Measurements from ENCODE around the gene TOX3. TPM values are rescaled to one million over a fixed set of nuclear protein-coding genes. Genes with fewer than 3 reads are reported as not detected.

The TOX3 gene
- total RNA-seq, 1 experiment from 2014 or later, result 16.6 TPM

GRCh38 chr16:52563767-52564611 is 17.0 kb upstream of the TOX3 start:
- intact Hi-C loops (cut with micrococcal nuclease; ENCODE audit: unreplicated experiment), result no loop called here
- Histone ChIP-seq H3K36me3 (ENCODE audit: insufficient read depth, low read length, poor library complexity, severe bottlenecking) (no peaks in the 10 kb centered on the region), H3K4me1 (ENCODE audit: insufficient read depth, low read length, poor library complexity, severe bottlenecking) (no peaks in the 10 kb centered on the region), H3K4me3 (ENCODE audit: low read depth, low read length, poor library complexity, severe bottlenecking) (no peak overlapping the region), H3K27ac (ENCODE audit: low read depth, low read length, poor library complexity, severe bottlenecking) (no peak overlapping the region), H3K9me3 (ENCODE audit: low read depth, low read length, poor library complexity, severe bottlenecking) (no peaks in the 10 kb centered on the region), H3K27me3 (replicated peaks; ENCODE audit: insufficient read depth, low read depth, low read length, poor library complexity) (peaks cover 4% of the 10 kb centered on the region)
- no TSS peak for BruUV-seq (replicated peaks)
- ChIA-PET POLR2A (ENCODE audit: low non-redundant PET) (no interaction called here), CTCF (no interaction called here)
- TF ChIP-seq CTCF (conservative IDR thresholded peaks at IDR 0.05; ENCODE audit: low read depth, low read length) (no peak), EZH2 (IDR thresholded peaks at IDR 0.05; ENCODE audit: borderline replicate concordance, low read depth, low read length, poor library complexity, severe bottlenecking) (no peak)
- DNase-seq (ENCODE audit: low spot score), result no peak

- BruUV-seq (replicated peaks), result no TSS peak
- intact Hi-C loops (cut with micrococcal nuclease; ENCODE audit: unreplicated experiment), result no loop called here
- H3K4me1 ChIP-seq (ENCODE audit: insufficient read depth, low read length, poor library complexity, severe bottlenecking), result no peaks in the 10 kb centered on the region
- CTCF ChIA-PET, result no interaction called here
- no peak overlapping the region for H3K4me3 ChIP-seq (ENCODE audit: low read depth, low read length, poor library complexity, severe bottlenecking)
- no peak overlapping the region for H3K27ac ChIP-seq (ENCODE audit: low read depth, low read length, poor library complexity, severe bottlenecking)
- DNase-seq (ENCODE audit: low spot score), result no peak
- TF ChIP-seq CTCF (conservative IDR thresholded peaks at IDR 0.05; ENCODE audit: low read depth, low read length) (no peak), EZH2 (IDR thresholded peaks at IDR 0.05; ENCODE audit: borderline replicate concordance, low read depth, low read length, poor library complexity, severe bottlenecking) (no peak)
- H3K27me3 ChIP-seq (replicated peaks; ENCODE audit: insufficient read depth, low read depth, low read length, poor library complexity), result peaks cover 4% of the 10 kb centered on the region
- no peaks in the 10 kb centered on the region for H3K9me3 ChIP-seq (ENCODE audit: low read depth, low read length, poor library complexity, severe bottlenecking)
- POLR2A ChIA-PET (ENCODE audit: low non-redundant PET), result no interaction called here
- H3K36me3 ChIP-seq (ENCODE audit: insufficient read depth, low read length, poor library complexity, severe bottlenecking), result no peaks in the 10 kb centered on the region
Observed at GRCh38 chr16:52562770-52563169, 15.8 kb upstream of the TOX3 start.

GRCh38 chr16:52561910-52562741 is 15.2 kb upstream of the TOX3 start:
- Histone ChIP-seq H3K36me3 (ENCODE audit: insufficient read depth, low read length, poor library complexity, severe bottlenecking) (no peaks in the 10 kb centered on the region), H3K27me3 (replicated peaks; ENCODE audit: insufficient read depth, low read depth, low read length, poor library complexity) (peaks cover 4% of the 10 kb centered on the region), H3K4me1 (ENCODE audit: insufficient read depth, low read length, poor library complexity, severe bottlenecking) (no peaks in the 10 kb centered on the region), H3K9me3 (ENCODE audit: low read depth, low read length, poor library complexity, severe bottlenecking) (no peaks in the 10 kb centered on the region), H3K27ac (ENCODE audit: low read depth, low read length, poor library complexity, severe bottlenecking) (no peak overlapping the region), H3K4me3 (ENCODE audit: low read depth, low read length, poor library complexity, severe bottlenecking) (no peak overlapping the region)
- ChIA-PET CTCF (no interaction called here), POLR2A (ENCODE audit: low non-redundant PET) (no interaction called here)
- no peak for TF ChIP-seq CTCF (conservative IDR thresholded peaks at IDR 0.05; ENCODE audit: low read depth, low read length)
- no peak for TF ChIP-seq EZH2 (IDR thresholded peaks at IDR 0.05; ENCODE audit: borderline replicate concordance, low read depth, low read length, poor library complexity, severe bottlenecking)
- intact Hi-C loops (cut with micrococcal nuclease; ENCODE audit: unreplicated experiment), result no loop called here
- no TSS peak for BruUV-seq (replicated peaks)
- no peak for DNase-seq (ENCODE audit: low spot score)
